Testis (tissue), 3 donors: ENCODE results near the gene PTGR2. TPM values are rescaled to one million over a fixed set of nuclear protein-coding genes. Genes with fewer than 3 reads are reported as not detected.
"Not testable (repeated sequence)": the region's sequence is repeated elsewhere in the genome, so short reads cannot be mapped to it uniquely, and the experiment has no call there.

Experiments used
- DNase-seq: peaks from one replicate; pipeline ENCODE4 v3.0.0-alpha.2; 2019
- H3K27ac ChIP-seq, 2 donors: fragments of 200-600 bp; sonication (generic); one replicate each; pipeline ENCODE4 v1.5.1; 2019
- H3K27me3 ChIP-seq: fragments of 200-600 bp; sonication (generic); one replicate; pipeline ENCODE4 v1.5.1; 2019
- H3K36me3 ChIP-seq: fragments of 200-600 bp; sonication (generic); one replicate; pipeline ENCODE4 v1.5.1; 2017; ENCODE audit warnings: low read depth; ENCODE audit errors: missing control alignments
- H3K4me1 ChIP-seq: fragments of 200-600 bp; sonication (generic); one replicate; pipeline ENCODE4 v1.5.1; 2019
- H3K4me3 ChIP-seq, 2 donors: fragments of 200-600 bp; sonication (generic); one replicate each; pipeline ENCODE4 v1.5.1; 2017 to 2019
- H3K9me3 ChIP-seq: fragments of 200-600 bp; sonication (generic); one replicate; pipeline ENCODE4 v1.5.1; 2017
- POLR2A ChIP-seq: fragments of 450-650 bp; IDR thresholded peaks from one replicate; pipeline ENCODE4 v1.6.1; 2017; ENCODE audit warnings: antibody characterized with exemption, mild to moderate bottlenecking, moderate library complexity
- WGBS, 2 donors: methylation state at CpG; one replicate each; pipeline ENCODE4 v1.1.5; 2018; 5-methylcytosine and 5-hydroxymethylcytosine counted together
- intact Hi-C: fragments of 100-400 bp; cut with DNase I; formaldehyde crosslinking; loops from one replicate; pipeline ENCODE4 v1.15.1; 2023; ENCODE audit warnings: low total_unique reads
- polyA plus RNA-seq: library from polyadenylated mRNA; stranded (reverse); fragments of 350-450 nt; fragmentation: Illumina TruSeq; extraction: RNeasy Lipid Tissue Mini Kit (QIAGEN cat#74804); gene quantifications from one replicate; pipeline ENCODE4 v1.2.3, GENCODE V29; 2014; ENCODE audit warnings: low read depth, low replicate concordance; ENCODE audit not compliant: insufficient read depth
- total RNA-seq, 2 donors: library from RNA; depleted of rRNA; stranded (reverse); fragments of >200 nt; gene quantifications; one replicate each; pipeline ENCODE4 v1.2.3, GENCODE V29; 2016
- TF ChIP-seq, protein P1 (sequence below), 3 experiments: fragments of 450-650 bp in 2 of 3; fragments of 200-600 bp in 1 of 3; sonication (generic) in 1 of 3; IDR thresholded peaks; one replicate each; pipeline ENCODE4 v1.5.1; 2016 to 2019; ENCODE audit warnings: antibody characterized with exemption in 3 of 3, mild to moderate bottlenecking in 2 of 3, moderate library complexity in 1 of 3

Gene PTGR2
- total and polyA plus RNA-seq, 3 donors from 2014 or later: 11.8 to 19.4 (median 19.1) TPM

- Histone ChIP-seq H3K4me3 (no peak overlapping the region), H3K27ac (peak overlapping the region; percentile 21 to 93), H3K9me3 (no peaks in the 10 kb centered on the region), H3K36me3 (no peaks in the 10 kb centered on the region), H3K4me1 (peaks cover 19% of the 10 kb centered on the region), H3K27me3 (no peaks in the 10 kb centered on the region)
- DNase-seq: no peak
- intact Hi-C loops: no loop called here
- TF ChIP-seq, protein P1, sequence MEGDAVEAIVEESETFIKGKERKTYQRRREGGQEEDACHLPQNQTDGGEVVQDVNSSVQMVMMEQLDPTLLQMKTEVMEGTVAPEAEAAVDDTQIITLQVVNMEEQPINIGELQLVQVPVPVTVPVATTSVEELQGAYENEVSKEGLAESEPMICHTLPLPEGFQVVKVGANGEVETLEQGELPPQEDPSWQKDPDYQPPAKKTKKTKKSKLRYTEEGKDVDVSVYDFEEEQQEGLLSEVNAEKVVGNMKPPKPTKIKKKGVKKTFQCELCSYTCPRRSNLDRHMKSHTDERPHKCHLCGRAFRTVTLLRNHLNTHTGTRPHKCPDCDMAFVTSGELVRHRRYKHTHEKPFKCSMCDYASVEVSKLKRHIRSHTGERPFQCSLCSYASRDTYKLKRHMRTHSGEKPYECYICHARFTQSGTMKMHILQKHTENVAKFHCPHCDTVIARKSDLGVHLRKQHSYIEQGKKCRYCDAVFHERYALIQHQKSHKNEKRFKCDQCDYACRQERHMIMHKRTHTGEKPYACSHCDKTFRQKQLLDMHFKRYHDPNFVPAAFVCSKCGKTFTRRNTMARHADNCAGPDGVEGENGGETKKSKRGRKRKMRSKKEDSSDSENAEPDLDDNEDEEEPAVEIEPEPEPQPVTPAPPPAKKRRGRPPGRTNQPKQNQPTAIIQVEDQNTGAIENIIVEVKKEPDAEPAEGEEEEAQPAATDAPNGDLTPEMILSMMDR (IDR thresholded peaks at IDR 0.05): no peak
- TF ChIP-seq POLR2A: no peak
- 24 to 25% methylated on average over 3 of the region's 3 CpGs for WGBS, 2 donors
These were observed 36.8 kb downstream of the PTGR2 start for GRCh38 chr14:73888460-73888725.

DNA sequence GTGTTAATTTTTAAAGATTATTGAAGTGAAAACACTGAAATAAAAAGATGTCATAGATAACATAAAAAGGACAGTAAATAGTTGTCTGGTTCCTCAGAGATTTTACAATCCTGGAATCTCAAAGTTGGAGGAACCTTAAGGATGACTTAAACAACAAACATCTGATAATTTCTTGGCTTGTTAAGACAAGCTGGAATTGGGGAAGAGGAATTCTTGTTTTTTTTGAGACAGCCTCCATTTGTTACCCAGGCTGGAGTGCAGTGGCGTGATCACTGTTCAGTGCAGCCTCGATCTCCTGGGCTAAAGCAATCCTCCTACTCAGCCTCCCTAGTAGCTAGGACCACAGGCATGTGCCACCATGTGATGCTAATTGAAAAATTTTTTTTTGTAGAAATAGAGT lies 37.3 kb downstream of the PTGR2 start:
- H3K9me3 ChIP-seq: no peaks in the 10 kb centered on the region
- 68 to 79% methylated on average over 2 of the region's 2 CpGs for WGBS, 2 donors
- H3K4me1 ChIP-seq: peaks cover 19% of the 10 kb centered on the region
- intact Hi-C loops: no loop called here
- DNase-seq: no peak
- H3K36me3 ChIP-seq: no peaks in the 10 kb centered on the region
- peak overlapping the region in 1 of 2 donors; percentile 93 for H3K27ac ChIP-seq
- TF ChIP-seq, protein P1 (IDR thresholded peaks at IDR 0.05): no peak
- no peak for TF ChIP-seq POLR2A
- H3K4me3 ChIP-seq: no peak overlapping the region
- no peaks in the 10 kb centered on the region for H3K27me3 ChIP-seq

GRCh38 chr14:73889376-73889775 lies 37.7 kb downstream of the PTGR2 start:
- 54 to 78% methylated on average over 5 of the region's 5 CpGs for WGBS, 2 donors
- no peaks in the 10 kb centered on the region for H3K36me3 ChIP-seq
- no peak overlapping the region for H3K4me3 ChIP-seq
- H3K9me3 ChIP-seq: no peaks in the 10 kb centered on the region
- H3K27ac ChIP-seq: peak overlapping the region in 1 of 2 donors; percentile 93
- TF ChIP-seq POLR2A: no peak
- TF ChIP-seq, protein P1 (IDR thresholded peaks at IDR 0.05): no peak
- no peaks in the 10 kb centered on the region for H3K27me3 ChIP-seq
- no peak for DNase-seq
- intact Hi-C loops: no loop called here
- H3K4me1 ChIP-seq: peaks cover 19% of the 10 kb centered on the region

DNA sequence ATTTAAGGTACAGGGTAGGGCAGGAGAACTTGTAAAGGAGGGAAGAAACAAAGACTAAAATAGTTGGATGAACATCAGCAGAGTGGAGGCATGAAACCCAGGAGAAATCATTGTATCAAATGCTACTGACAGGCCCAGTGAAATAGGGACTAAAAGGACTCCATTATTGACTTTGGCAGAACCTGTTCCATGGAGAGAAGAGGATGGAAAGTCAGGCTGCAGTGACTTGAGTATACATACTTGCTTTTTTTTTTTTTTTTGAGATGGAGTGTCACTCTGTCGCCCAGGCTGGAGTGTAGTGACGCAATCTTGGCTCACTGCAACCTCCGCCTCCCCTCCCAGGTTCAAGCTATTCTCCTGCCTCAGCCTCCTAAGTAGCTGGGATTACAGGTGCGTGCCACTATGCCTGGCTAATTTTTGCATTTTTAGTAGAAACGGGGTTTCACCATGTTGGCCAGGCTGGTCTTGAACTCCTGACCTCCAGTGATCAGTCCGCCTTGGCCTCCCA lies 42.6 kb downstream of the PTGR2 start:
- not testable (repeated sequence) for DNase-seq, H3K27me3 ChIP-seq, H3K9me3 ChIP-seq, H3K4me3 ChIP-seq, H3K36me3 ChIP-seq, H3K27ac ChIP-seq, H3K4me1 ChIP-seq
- 92 to 94% methylated on average over 6 of the region's 6 CpGs for WGBS, 2 donors
- intact Hi-C loops: loop anchor here (10.0 kb wide), 1 partner anchor 649 kb away; no protein-coding TSS in a partner anchor

- intact Hi-C loops: loop anchor here (10.0 kb wide), 1 partner anchor 651 kb away; no protein-coding TSS in a partner anchor
- H3K27me3 ChIP-seq: no peaks in the 10 kb centered on the region
- peaks cover 7% of the 10 kb centered on the region for H3K4me1 ChIP-seq
- H3K36me3 ChIP-seq: no peaks in the 10 kb centered on the region
- H3K4me3 ChIP-seq: no peak overlapping the region
- DNase-seq: no peak
- no peak overlapping the region for H3K27ac ChIP-seq
- H3K9me3 ChIP-seq: no peaks in the 10 kb centered on the region
- TF ChIP-seq, protein P1 (IDR thresholded peaks at IDR 0.05): no peak
- no peak for TF ChIP-seq POLR2A
- WGBS, 2 donors: 36 to 38% methylated on average over 1 of the region's 1 CpG
These were observed 44.3 kb downstream of the PTGR2 start for GRCh38 chr14:73895939-73896338.
